Cerebellar cortex (tissue), 1 donor: ENCODE results near the gene MTHFS.
A peak's percentile ranks its signal among the peaks of the same experiment; 100 is the strongest.
"Not testable (repeated sequence)": the region's sequence is repeated elsewhere in the genome, so short reads cannot be mapped to it uniquely, and the experiment has no call there.

Experiments
- DNase-seq: peaks from one replicate; pipeline ENCODE4 v3.0.0-alpha.2; 2015; ENCODE audit warnings: low spot score

Gene MTHFS

GRCh38 chr15:79915776-79916501 lies 19.1 kb upstream of the MTHFS start:
- DNase-seq, result not testable (repeated sequence)

- DNase-seq, result no peak
Measured at GRCh38 chr15:79914728-79915127, 17.9 kb upstream of the MTHFS start.

GRCh38 chr15:79909556-79910335 lies 12.9 kb upstream of the MTHFS start:
- DNase-seq, result not testable (repeated sequence)

GRCh38 chr15:79904271-79904670 lies 7.5 kb upstream of the MTHFS start:
- DNase-seq, result no peak

- DNase-seq, result no peak
Measured at GRCh38 chr15:79903626-79904025, 6.8 kb upstream of the MTHFS start.

GRCh38 chr15:79903144-79903543 lies 6.3 kb upstream of the MTHFS start:
- no peak for DNase-seq

- DNase-seq, result no peak
Measured at GRCh38 chr15:79901958-79902357, 5.1 kb upstream of the MTHFS start.

- DNase-seq, result not testable (repeated sequence)
Measured at GRCh38 chr15:79900818-79901378, 4.1 kb upstream of the MTHFS start.

GRCh38 chr15:79900087-79900486 lies 3.3 kb upstream of the MTHFS start:
- no peak for DNase-seq

GRCh38 chr15:79898786-79899185 lies 2.0 kb upstream of the MTHFS start:
- DNase-seq, result not testable (repeated sequence)

GRCh38 chr15:79898369-79898768 lies 1.6 kb upstream of the MTHFS start:
- peak; percentile 16 for DNase-seq

- peak; percentile 6 for DNase-seq
Measured at GRCh38 chr15:79897701-79898113, 893 bp upstream of the MTHFS start.

GRCh38 chr15:79897380-79897678 lies 515 bp upstream of the MTHFS start:
- peak; percentile 60 for DNase-seq

GRCh38 chr15:79896131-79896633 lies 632 bp downstream of the MTHFS start:
- DNase-seq, result peak; percentile 42

GRCh38 chr15:79887054-79887930 lies 9.5 kb downstream of the MTHFS start:
- DNase-seq, result no peak

GRCh38 chr15:79886124-79886523 lies 10.7 kb downstream of the MTHFS start:
- no peak for DNase-seq

- DNase-seq, result no peak
Measured at GRCh38 chr15:79884204-79884596, 12.6 kb downstream of the MTHFS start.

- DNase-seq, result no peak
Measured at GRCh38 chr15:79883579-79884203, 13.1 kb downstream of the MTHFS start.

GRCh38 chr15:79881668-79882067 lies 15.1 kb downstream of the MTHFS start:
- no peak for DNase-seq

- DNase-seq, result no peak
Measured at GRCh38 chr15:79881254-79881653, 15.6 kb downstream of the MTHFS start.

GRCh38 chr15:79878078-79878705 lies 18.6 kb downstream of the MTHFS start:
- no peak for DNase-seq
